Subcutaneous adipose tissue (tissue), 4 donors: ENCODE measurements around the gene SIPA1. TPM values are rescaled to one million over a fixed set of nuclear protein-coding genes. Genes with fewer than 3 reads are reported as not detected.

Experiments used
- CTCF ChIP-seq: fragments of 450-650 bp; IDR thresholded peaks from one replicate; pipeline ENCODE4 v1.5.1; 2016; ENCODE audit warnings: low read depth, mild to moderate bottlenecking, control low read depth, antibody characterized with exemption, moderate library complexity
- total RNA-seq, 4 donors: library from RNA; depleted of rRNA; stranded (reverse); fragments of >200 nt; gene quantifications; one replicate each; pipeline ENCODE4 v1.1.0, GENCODE V29; 2016

Gene SIPA1
- total RNA-seq, 4 donors from 2014 or later: 19.8 to 42.8 (median 22.9) TPM

GRCh38 chr11:65662247-65662798, 24.4 kb downstream of the SIPA1 start:
- no peak for TF ChIP-seq CTCF

GRCh38 chr11:65662799-65663638, 25.1 kb downstream of the SIPA1 start, which contains the start of gene RELA:
Gene RELA, minus strand, starts transcription at chr11:65662916. Its CDS starts 84 bp downstream, at chr11:65662832.
- no peak for TF ChIP-seq CTCF

- no peak for TF ChIP-seq CTCF
Measured at GRCh38 chr11:65663639-65664200, 25.8 kb downstream of the SIPA1 start.

GRCh38 chr11:65672180-65672860, 34.4 kb downstream of the SIPA1 start:
- TF ChIP-seq CTCF: no peak

- no peak for TF ChIP-seq CTCF
Measured at GRCh38 chr11:65672982-65673381, 35.1 kb downstream of the SIPA1 start.

- no peak for TF ChIP-seq CTCF
Measured at GRCh38 chr11:65680192-65680743, 42.4 kb downstream of the SIPA1 start.
